ENCODE measurements around the gene PARP15.
A peak's percentile ranks its signal among the peaks of the same experiment; 100 is the strongest.
"Not testable (repeated sequence)": the region's sequence is repeated elsewhere in the genome, so short reads cannot be mapped to it uniquely, and the experiment has no call there.

PARP15 gene

GRCh38 chr3:122577409-122578031 is at the start of gene PARP15:
TSS of gene PARP15 (plus strand) at chr3:122577650. CDS start at chr3:122577668, 18 bp downstream.
- DNase-seq, result no peak

- DNase-seq, result no peak
Measured at GRCh38 chr3:122530164-122530563, 47.3 kb upstream of the PARP15 start.

GRCh38 chr3:122533480-122533879 is 44.0 kb upstream of the PARP15 start:
- DNase-seq, result no peak

GRCh38 chr3:122533931-122534334 is 43.5 kb upstream of the PARP15 start:
- no peak for DNase-seq

- no peak for DNase-seq
Measured at GRCh38 chr3:122535964-122536631, 41.4 kb upstream of the PARP15 start.

- no peak for DNase-seq
Measured at GRCh38 chr3:122536632-122537001, 40.8 kb upstream of the PARP15 start.

GRCh38 chr3:122538956-122539490 is 38.4 kb upstream of the PARP15 start:
- DNase-seq, result no peak

GRCh38 chr3:122546151-122546550 is 31.3 kb upstream of the PARP15 start:
- no peak for DNase-seq

- DNase-seq, result no peak
Measured at GRCh38 chr3:122548076-122548475, 29.4 kb upstream of the PARP15 start.

GRCh38 chr3:122548619-122549018 is 28.8 kb upstream of the PARP15 start:
- no peak for DNase-seq

GRCh38 chr3:122553171-122553570 is 24.3 kb upstream of the PARP15 start:
- DNase-seq, result no peak

- no peak for DNase-seq
Measured at GRCh38 chr3:122555275-122556071, 22.0 kb upstream of the PARP15 start.

- no peak for DNase-seq
Measured at GRCh38 chr3:122557356-122557755, 20.1 kb upstream of the PARP15 start.

- DNase-seq, result no peak
Measured at GRCh38 chr3:122558605-122559004, 18.8 kb upstream of the PARP15 start.

- DNase-seq, result no peak
Measured at GRCh38 chr3:122559906-122560305, 17.5 kb upstream of the PARP15 start.

- DNase-seq, result peak; percentile 79
Measured at GRCh38 chr3:122560680-122561079, 16.8 kb upstream of the PARP15 start.

- no peak for DNase-seq
Measured at GRCh38 chr3:122562923-122563716, 14.3 kb upstream of the PARP15 start.

GRCh38 chr3:122563717-122564025 is 13.8 kb upstream of the PARP15 start:
- no peak for DNase-seq

- peak; percentile 72 for DNase-seq
Measured at GRCh38 chr3:122564155-122564912, 13.1 kb upstream of the PARP15 start, which contains the start of the genes DTX3L and PARP9. TSS of gene DTX3L (plus strand) at chr3:122564338. CDS start at chr3:122564427, 89 bp downstream. TSS of gene PARP9 (minus strand) at chr3:122564300. CDS start at chr3:122559620, 4,680 bp downstream.

- not testable (repeated sequence) for DNase-seq
Measured at GRCh38 chr3:122568131-122568530, 9.3 kb upstream of the PARP15 start.

GRCh38 chr3:122568755-122569154 is 8.7 kb upstream of the PARP15 start:
- no peak for DNase-seq

- DNase-seq, result no peak
Measured at GRCh38 chr3:122572940-122573412, 4.5 kb upstream of the PARP15 start.

Measured in COR-L47 (cell line).